IPS-20b (cell line): ENCODE results near the gene SPATA2L.

ENCODE experiments used
- H3K27ac ChIP-seq: one replicate; pipeline ENCODE4 v1.5.1; 2013; ENCODE audit warnings: low read length
- H3K27me3 ChIP-seq: 2 replicates; pipeline ENCODE4 v1.6.1; 2013; ENCODE audit warnings: mild to moderate bottlenecking, low read length, inconsistent platforms; ENCODE audit not compliant: insufficient read depth
- H3K36me3 ChIP-seq: 2 replicates; pipeline ENCODE4 v1.6.1; 2013; ENCODE audit warnings: low read depth, mild to moderate bottlenecking, inconsistent platforms, low read length, moderate library complexity; ENCODE audit not compliant: insufficient read depth
- H3K4me1 ChIP-seq: 2 replicates; pipeline ENCODE4 v1.6.1; 2013; ENCODE audit warnings: mild to moderate bottlenecking, control low read depth, inconsistent platforms, low read length, moderate library complexity; ENCODE audit not compliant: insufficient read depth
- H3K4me3 ChIP-seq: 2 replicates; pipeline ENCODE4 v1.5.1; 2013; ENCODE audit warnings: mild to moderate bottlenecking, low read length, inconsistent platforms
- H3K9ac ChIP-seq: 2 replicates; pipeline ENCODE4 v1.6.1; 2013; ENCODE audit warnings: low read depth, mild to moderate bottlenecking, inconsistent platforms, low read length, moderate library complexity
- H3K9me3 ChIP-seq: 2 replicates; pipeline ENCODE4 v1.6.1; 2013; ENCODE audit warnings: mild to moderate bottlenecking, low read depth, low read length, inconsistent platforms; ENCODE audit not compliant: insufficient read depth

SPATA2L gene, protein sequence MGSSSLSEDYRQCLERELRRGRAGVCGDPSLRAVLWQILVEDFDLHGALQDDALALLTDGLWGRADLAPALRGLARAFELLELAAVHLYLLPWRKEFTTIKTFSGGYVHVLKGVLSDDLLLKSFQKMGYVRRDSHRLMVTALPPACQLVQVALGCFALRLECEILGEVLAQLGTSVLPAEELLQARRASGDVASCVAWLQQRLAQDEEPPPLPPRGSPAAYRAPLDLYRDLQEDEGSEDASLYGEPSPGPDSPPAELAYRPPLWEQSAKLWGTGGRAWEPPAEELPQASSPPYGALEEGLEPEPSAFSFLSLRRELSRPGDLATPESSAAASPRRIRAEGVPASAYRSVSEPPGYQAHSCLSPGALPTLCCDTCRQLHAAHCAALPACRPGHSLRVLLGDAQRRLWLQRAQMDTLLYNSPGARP

DNA sequence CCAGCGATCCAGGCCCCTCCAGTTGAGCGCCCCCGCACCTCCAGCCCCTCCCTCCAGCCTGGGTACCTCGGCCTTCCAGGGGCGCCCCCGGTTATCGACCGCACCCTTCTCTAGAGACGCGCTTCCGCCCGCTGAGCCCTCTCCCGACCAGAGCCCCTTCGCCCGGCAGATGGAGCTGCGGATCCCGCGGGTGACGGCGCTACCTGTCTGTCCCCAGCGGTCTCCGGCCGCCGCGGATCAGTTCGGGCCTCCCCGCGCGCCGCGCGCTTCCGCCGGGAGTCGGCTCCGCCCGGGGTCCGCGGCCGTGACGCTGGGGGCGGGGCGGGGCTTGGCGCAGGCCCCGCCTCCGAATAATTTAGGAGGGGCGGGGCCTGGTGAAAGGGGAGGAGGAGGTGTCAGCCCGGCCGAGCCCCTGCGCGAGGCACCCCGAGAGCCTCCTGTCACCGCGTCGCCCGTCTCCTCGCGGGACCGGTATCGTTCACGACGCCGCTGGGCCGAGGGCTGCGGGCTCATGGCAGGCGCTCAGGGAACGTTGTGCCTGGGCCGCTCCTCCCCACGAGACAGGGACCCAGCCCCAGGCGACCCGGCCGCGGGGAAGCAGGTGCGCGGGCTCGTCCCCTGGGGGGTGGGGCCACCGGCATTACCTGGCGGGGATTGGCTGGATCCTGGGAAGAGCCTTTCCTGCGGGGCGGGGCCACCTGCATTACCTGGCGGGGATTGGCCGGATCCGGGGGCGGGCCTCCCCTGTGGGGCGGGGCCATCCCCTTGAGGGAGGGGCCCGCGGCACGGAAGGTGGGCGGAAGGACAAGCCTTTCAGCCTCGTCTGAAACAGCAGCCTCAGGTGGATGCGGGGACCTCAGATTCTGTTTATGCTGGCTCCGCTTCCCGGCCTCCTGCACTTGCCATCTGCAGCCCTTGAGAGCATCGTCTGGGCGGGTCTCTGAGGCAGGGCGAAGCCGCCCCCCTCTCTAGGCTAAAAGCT lies at the start of gene SPATA2L:
SPATA2L (minus strand) TSS at position 281 of the 982 bp plus-strand sequence. CDS start 473 bp downstream, outside the sequence.
- peaks cover 34% of the 10 kb centered on the region for H3K27me3 ChIP-seq
- no peak within 1 kb of the TSS for H3K27ac ChIP-seq
- H3K36me3 ChIP-seq, result 0 out of 2 replicates have a peak, but pooled peaks cover 7% of the 10 kb centered on the region

GRCh38 chr16:89749637-89750036 lies 48.1 kb upstream of the SPATA2L start:
- H3K27ac ChIP-seq, result no peak overlapping the region
- H3K9me3 ChIP-seq, result no peaks in the 10 kb centered on the region
- peaks cover 75% of the 10 kb centered on the region for H3K36me3 ChIP-seq
- no peak overlapping the region for H3K4me3 ChIP-seq
- H3K27me3 ChIP-seq, result no peaks in the 10 kb centered on the region
- no peaks in the 10 kb centered on the region for H3K4me1 ChIP-seq
- no peak overlapping the region for H3K9ac ChIP-seq

More for the DNA sequence above, at the start of gene SPATA2L:
- Histone ChIP-seq H3K4me1 (peaks cover 7% of the 10 kb centered on the region), H3K9me3 (no peaks in the 10 kb centered on the region), H3K4me3 (peak within 1 kb of the TSS; percentile 77), H3K9ac (peak within 1 kb of the TSS; percentile 80; the same call in 1 of the 2 replicates)

DNA sequence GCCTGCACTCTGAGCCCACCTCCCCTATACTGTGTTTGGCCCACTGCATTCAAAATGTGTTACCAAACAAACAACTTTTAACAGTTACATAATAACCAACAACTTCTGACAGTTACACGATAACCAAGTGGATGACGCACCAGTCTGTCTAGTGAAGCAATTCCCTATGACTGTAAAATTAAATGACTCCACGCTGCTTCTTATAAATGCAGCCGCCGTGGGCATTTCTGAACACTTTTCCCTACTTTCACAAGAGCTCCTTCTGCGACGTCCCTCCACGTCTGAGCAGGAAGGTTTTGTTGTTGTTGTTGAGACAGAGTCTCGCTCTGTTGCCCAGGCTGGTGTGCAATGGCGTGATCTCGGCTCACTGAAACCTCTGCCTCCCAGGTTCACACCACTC lies 47.4 kb upstream of the SPATA2L start:
- H3K27ac ChIP-seq, result no peak overlapping the region
- H3K4me3 ChIP-seq, result no peak overlapping the region
- H3K9me3 ChIP-seq, result no peaks in the 10 kb centered on the region
- H3K27me3 ChIP-seq, result no peaks in the 10 kb centered on the region
- no peak overlapping the region for H3K9ac ChIP-seq
- peaks cover 82% of the 10 kb centered on the region for H3K36me3 ChIP-seq
- no peaks in the 10 kb centered on the region for H3K4me1 ChIP-seq

DNA sequence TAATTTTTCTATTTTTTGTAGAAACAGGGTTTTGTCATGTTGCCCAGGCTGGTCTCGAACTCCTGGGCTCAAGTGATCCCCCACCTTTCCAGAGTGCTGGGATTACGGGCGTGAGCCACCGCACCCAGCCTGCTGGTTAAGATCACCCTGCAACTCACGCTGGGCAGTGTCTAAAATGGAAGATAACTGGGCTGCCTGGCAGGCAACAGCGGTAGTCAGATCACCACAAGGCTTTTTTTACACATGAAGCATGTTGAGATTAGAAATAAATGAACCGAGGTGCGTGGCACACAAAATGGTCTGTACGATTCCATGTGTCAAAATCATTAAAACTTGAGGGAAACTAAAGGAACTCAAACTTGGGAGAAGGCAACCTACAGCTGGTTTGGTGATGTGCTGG lies 46.6 kb upstream of the SPATA2L start:
- no peaks in the 10 kb centered on the region for H3K9me3 ChIP-seq
- H3K27ac ChIP-seq, result no peak overlapping the region
- H3K9ac ChIP-seq, result no peak overlapping the region
- no peaks in the 10 kb centered on the region for H3K4me1 ChIP-seq
- no peaks in the 10 kb centered on the region for H3K27me3 ChIP-seq
- no peak overlapping the region for H3K4me3 ChIP-seq
- H3K36me3 ChIP-seq, result peaks cover 84% of the 10 kb centered on the region

DNA sequence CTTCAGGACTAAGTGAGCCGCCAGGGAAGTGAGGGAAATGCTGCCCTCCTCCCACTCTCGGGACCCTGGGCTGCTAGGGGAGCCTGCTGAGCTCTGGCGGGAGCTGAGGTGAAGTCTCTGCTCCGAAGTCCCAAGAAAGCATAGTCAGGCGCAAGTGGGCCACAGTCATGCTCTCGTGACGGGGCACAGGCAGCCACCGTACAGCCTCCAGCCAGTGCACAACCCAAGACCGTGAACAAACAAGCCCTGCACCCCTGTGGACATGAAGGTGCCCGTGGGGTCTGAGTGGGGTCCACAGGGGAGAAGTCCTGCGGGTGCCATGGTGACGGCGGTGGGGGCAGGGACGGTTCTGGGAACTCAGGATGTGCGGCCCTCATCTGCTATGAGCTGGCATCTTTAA lies 44.5 kb upstream of the SPATA2L start:
- H3K9ac ChIP-seq, result no peak overlapping the region
- H3K4me3 ChIP-seq, result no peak overlapping the region
- H3K9me3 ChIP-seq, result no peaks in the 10 kb centered on the region
- H3K36me3 ChIP-seq, result peaks cover 90% of the 10 kb centered on the region
- H3K4me1 ChIP-seq, result no peaks in the 10 kb centered on the region
- no peak overlapping the region for H3K27ac ChIP-seq
- no peaks in the 10 kb centered on the region for H3K27me3 ChIP-seq

DNA sequence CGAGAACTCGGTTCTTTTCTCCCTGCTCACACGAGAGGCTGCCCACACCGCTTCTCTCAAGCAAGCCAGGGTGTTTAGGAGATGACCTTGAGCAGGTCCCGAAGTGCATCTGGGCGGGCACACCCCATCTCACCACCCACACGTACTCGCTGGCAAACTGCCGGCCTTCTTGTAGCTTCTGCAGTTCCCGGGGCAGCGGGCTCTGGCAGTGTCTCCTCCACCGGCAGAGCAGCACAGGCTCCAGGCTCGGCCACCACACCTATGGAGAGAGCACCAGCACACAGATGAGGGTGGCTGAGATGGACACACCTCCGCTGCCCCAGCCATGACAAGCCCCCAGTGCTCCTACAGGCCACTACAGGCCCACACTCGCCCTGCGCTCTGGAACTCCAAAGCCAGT lies 43.3 kb upstream of the SPATA2L start:
- Histone ChIP-seq H3K9ac (no peak overlapping the region), H3K4me3 (no peak overlapping the region), H3K36me3 (peaks cover 91% of the 10 kb centered on the region), H3K27me3 (no peaks in the 10 kb centered on the region), H3K27ac (no peak overlapping the region), H3K9me3 (no peaks in the 10 kb centered on the region), H3K4me1 (no peaks in the 10 kb centered on the region)

DNA sequence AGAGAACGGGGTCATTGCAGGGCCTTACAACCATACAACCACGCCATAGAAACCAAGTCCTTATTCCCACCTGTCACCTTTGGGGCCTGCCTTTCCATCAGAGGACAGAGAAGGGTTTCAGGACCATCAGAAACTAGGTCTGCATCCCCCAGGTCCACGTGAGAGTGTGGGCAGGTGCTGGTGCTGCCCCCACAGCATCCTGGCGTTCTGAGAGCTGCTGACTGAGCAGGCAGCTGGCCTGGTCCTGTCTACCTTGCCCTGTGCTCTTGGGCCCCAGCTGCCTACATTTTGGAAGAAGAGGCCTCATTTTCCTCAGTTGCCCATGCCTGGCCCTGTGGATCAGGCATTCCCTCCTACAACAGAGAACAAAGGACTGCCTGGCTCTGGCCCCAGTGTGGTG lies 41.4 kb upstream of the SPATA2L start:
- Histone ChIP-seq H3K4me1 (no peaks in the 10 kb centered on the region), H3K4me3 (no peak overlapping the region), H3K27ac (no peak overlapping the region), H3K36me3 (peaks cover 91% of the 10 kb centered on the region), H3K9ac (no peak overlapping the region), H3K27me3 (no peaks in the 10 kb centered on the region), H3K9me3 (no peaks in the 10 kb centered on the region)

DNA sequence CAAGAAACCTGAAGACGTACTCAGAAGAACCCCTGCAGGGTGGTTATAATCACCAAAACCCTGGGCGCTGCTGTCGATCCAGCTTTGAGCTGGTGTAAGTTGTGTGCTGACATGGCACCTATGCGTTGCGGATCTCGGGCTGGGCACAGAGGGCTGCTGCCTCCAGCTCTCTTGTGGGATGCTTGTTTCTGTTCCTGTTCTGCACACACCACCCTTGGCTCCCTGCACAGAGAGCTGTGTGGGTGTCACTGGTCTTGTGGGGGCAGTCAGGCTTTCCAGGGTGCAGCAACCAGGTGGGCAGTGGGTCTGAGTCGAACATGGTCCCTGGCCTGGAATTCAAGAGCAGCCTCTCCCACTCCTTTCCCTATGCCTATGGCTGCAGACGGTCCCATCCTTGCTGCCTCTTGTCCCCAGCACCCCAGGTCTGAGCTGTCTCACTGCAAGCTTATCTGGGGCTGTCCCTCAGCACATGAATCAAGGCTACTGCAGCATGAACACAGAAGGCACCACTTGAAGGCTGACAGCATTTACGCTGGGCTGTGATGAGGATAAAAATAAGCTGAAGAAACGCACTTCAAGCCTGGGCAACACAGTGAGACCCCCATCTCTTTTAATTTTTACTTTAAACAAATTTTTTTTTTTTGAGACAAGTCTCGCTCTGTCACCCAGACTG lies 40.0 kb upstream of the SPATA2L start:
- H3K4me1 ChIP-seq, result no peaks in the 10 kb centered on the region
- H3K36me3 ChIP-seq, result peaks cover 94% of the 10 kb centered on the region
- H3K27me3 ChIP-seq, result no peaks in the 10 kb centered on the region
- no peak overlapping the region for H3K27ac ChIP-seq
- H3K9me3 ChIP-seq, result no peaks in the 10 kb centered on the region
- no peak overlapping the region for H3K9ac ChIP-seq
- H3K4me3 ChIP-seq, result no peak overlapping the region

DNA sequence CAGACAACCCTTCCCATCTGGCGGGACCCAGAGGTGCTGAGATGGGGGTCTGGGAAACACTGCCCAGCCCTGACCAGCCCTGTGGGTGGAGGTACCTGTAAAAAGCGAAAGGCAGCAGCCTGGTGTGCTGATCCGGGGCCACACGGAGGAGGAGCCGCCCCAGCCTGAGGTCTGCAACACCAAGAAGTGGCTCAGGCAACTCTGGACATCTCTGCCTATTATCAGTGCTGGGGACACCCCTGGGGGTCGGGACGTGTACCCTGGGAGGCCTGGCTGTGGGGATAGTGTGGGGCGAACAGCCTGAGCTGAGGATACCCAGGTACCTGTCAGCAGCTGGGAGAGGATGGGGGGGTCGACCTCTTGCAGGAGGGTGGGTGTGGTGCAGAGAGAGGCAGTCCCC lies 37.9 kb upstream of the SPATA2L start:
- peaks cover 91% of the 10 kb centered on the region for H3K36me3 ChIP-seq
- no peak overlapping the region for H3K4me3 ChIP-seq
- no peaks in the 10 kb centered on the region for H3K9me3 ChIP-seq
- no peak overlapping the region for H3K9ac ChIP-seq
- no peak overlapping the region for H3K27ac ChIP-seq
- no peaks in the 10 kb centered on the region for H3K27me3 ChIP-seq
- H3K4me1 ChIP-seq, result no peaks in the 10 kb centered on the region

DNA sequence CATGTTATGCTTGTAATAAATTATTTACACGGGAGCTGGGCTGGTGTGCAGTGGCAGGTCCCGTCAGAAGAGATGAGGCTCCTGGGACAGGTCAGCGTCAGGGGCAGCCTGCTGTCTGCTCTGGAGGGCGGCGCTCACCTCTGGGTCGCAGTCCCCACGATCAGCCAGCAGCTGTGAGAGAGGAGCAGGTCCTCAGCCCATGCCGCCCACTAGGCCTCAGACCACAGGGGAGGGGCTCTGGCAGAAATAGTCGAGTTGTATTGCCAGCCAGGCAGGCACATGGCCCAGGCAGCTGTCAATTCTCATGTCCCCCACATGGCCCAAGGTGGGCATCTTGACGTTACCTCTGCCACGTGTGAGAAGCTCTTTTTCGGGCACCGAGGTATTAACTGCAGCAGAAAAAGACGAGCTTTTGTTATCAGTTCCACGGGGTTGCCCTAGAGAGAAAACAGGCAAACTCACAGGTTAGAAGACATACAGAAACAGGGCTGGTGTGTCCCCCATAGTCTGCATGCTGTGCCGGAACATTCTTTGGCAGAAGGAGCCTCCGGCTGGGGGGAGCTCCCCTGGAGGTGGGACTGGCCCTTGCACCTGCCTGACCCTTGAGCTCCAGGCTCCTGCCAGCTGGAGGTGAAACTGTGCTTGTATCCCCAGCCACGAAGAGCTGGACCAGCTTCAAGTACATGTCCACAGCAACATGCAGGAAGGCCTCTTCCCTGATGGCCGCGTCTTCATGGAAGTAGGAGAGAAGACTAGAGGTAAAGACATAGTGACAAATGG lies 37.2 kb upstream of the SPATA2L start:
- Histone ChIP-seq H3K9me3 (no peaks in the 10 kb centered on the region), H3K27me3 (no peaks in the 10 kb centered on the region), H3K36me3 (peaks cover 91% of the 10 kb centered on the region), H3K4me3 (no peak overlapping the region), H3K4me1 (no peaks in the 10 kb centered on the region), H3K27ac (no peak overlapping the region), H3K9ac (no peak overlapping the region)

GRCh38 chr16:89738072-89738377 lies 36.5 kb upstream of the SPATA2L start:
- Histone ChIP-seq H3K36me3 (peaks cover 93% of the 10 kb centered on the region), H3K4me1 (no peaks in the 10 kb centered on the region), H3K9me3 (no peaks in the 10 kb centered on the region), H3K27ac (no peak overlapping the region), H3K4me3 (no peak overlapping the region), H3K27me3 (no peaks in the 10 kb centered on the region), H3K9ac (no peak overlapping the region)
